ENCODE data around the gene CCDC47. TPM values are rescaled to one million over a fixed set of nuclear protein-coding genes. Genes with fewer than 3 reads are reported as not detected.

CCDC47 gene
- total RNA-seq, 4 donors from 2014 or later = 55.9 to 66.4 (median 63.7) TPM

DNA sequence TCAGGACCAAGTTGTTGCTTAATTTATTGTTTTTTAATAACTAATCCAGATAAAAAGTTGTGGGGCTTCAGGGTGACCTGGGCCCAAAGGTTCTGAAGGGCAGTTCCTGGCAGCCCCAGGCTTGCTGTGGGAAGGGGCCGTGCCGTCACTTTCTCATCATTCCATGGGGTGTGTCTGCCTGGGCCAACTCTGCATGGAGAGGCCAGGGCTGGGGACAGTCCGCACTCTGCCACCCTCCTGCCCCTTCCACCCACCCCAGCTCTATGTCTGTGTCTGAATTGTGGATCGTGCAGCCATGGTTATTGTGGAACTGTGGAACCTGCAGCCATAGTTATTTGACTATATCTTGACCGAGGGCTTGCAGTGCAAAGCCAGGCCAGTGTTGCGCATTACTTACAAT, 77.5 kb downstream of the CCDC47 start:
- intact Hi-C loops (cut with DNase I) = no loop called here

More for the DNA sequence above, 77.5 kb downstream of the CCDC47 start:
- WGBS, 2 donors = 83 to 100% methylated on average over 3 to 6 of the region's 6 CpGs
- peaks cover 21 to 51% (median 32%) of the 10 kb centered on the region in 3 donors for H3K4me1 ChIP-seq
- H3K9me3 ChIP-seq = no peaks in the 10 kb centered on the region
- no peak overlapping the region for H3K27ac ChIP-seq
- H3K4me3 ChIP-seq = no peak overlapping the region
- peaks cover 8 to 46% (median 34%) of the 10 kb centered on the region in 3 donors for H3K36me3 ChIP-seq
- DNase-seq = no peak
- TF ChIP-seq, protein P1, sequence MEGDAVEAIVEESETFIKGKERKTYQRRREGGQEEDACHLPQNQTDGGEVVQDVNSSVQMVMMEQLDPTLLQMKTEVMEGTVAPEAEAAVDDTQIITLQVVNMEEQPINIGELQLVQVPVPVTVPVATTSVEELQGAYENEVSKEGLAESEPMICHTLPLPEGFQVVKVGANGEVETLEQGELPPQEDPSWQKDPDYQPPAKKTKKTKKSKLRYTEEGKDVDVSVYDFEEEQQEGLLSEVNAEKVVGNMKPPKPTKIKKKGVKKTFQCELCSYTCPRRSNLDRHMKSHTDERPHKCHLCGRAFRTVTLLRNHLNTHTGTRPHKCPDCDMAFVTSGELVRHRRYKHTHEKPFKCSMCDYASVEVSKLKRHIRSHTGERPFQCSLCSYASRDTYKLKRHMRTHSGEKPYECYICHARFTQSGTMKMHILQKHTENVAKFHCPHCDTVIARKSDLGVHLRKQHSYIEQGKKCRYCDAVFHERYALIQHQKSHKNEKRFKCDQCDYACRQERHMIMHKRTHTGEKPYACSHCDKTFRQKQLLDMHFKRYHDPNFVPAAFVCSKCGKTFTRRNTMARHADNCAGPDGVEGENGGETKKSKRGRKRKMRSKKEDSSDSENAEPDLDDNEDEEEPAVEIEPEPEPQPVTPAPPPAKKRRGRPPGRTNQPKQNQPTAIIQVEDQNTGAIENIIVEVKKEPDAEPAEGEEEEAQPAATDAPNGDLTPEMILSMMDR (IDR thresholded peaks at IDR 0.05) = no peak
- no peak for TF ChIP-seq POLR2A (IDR thresholded peaks at IDR 0.05)
- H3K27me3 ChIP-seq = peaks cover 0 to 18% (median 0%) of the 10 kb centered on the region in 4 donors

Other genes with a start within 250 kb of the CCDC47 start
- gene DCAF7, start 223.1 kb downstream of the CCDC47 start, total RNA-seq = 10 to 100 TPM; 24.8 to 29.7 (median 25.9) TPM
- 10 to 100 TPM in 3 of 4 donors, 1 to 10 TPM in 1; 7.6 to 16.6 (median 12.7) TPM for gene TACO1, start 172.7 kb downstream of the CCDC47 start, total RNA-seq
- gene MAP3K3, start 151.2 kb downstream of the CCDC47 start, total RNA-seq = 10 to 100 TPM; 14.0 to 38.9 (median 18.4) TPM
- gene LIMD2, start 73.5 kb downstream of the CCDC47 start, total RNA-seq = 1 to 10 TPM; 1.6 to 8.5 (median 4.7) TPM
- 10 to 100 TPM in 3 of 4 donors, 1 to 10 TPM in 1; 9.2 to 25.4 (median 18.6) TPM for gene STRADA, start 31.8 kb downstream of the CCDC47 start, total RNA-seq
- 10 to 100 TPM; 27.1 to 88.5 (median 51.9) TPM for gene DDX42, start 573 bp upstream of the CCDC47 start, total RNA-seq
- 10 to 100 TPM; 55.0 to 87.9 (median 80.7) TPM for gene PSMC5, start 53.8 kb upstream of the CCDC47 start, total RNA-seq
- gene FTSJ3, start 54.1 kb upstream of the CCDC47 start, total RNA-seq = 10 to 100 TPM; 19.8 to 52.3 (median 29.0) TPM
- 100 to 1,000 TPM; 111 to 161 (median 133) TPM for gene SMARCD2, start 69.1 kb upstream of the CCDC47 start, total RNA-seq
- not detected for gene CSH2, start 100.1 kb upstream of the CCDC47 start, total RNA-seq
- gene GH2, start 108.3 kb upstream of the CCDC47 start, total RNA-seq = not detected
- not detected for gene CSH1, start 123.0 kb upstream of the CCDC47 start, total RNA-seq
- not detected for gene CSHL1, start 137.7 kb upstream of the CCDC47 start, total RNA-seq
- gene GH1, start 145.2 kb upstream of the CCDC47 start, total RNA-seq = not detected
- gene CD79B, start 158.7 kb upstream of the CCDC47 start, total RNA-seq = 1 to 10 TPM in 3 of 4 donors, not detected in 1; 1.1 to 2.0 (median 1.3) TPM
- under 1 TPM in 2 of 4 donors, not detected in 2; under 0.01 to 0.12 TPM for gene SCN4A, start 199.3 kb upstream of the CCDC47 start, total RNA-seq
- under 1 TPM in 1 of 4 donors, not detected in 3; 0.09 TPM for gene PRR29, start 224.8 kb upstream of the CCDC47 start, total RNA-seq
- 10 to 100 TPM in 2 of 4 donors, 1 to 10 TPM in 1, not detected in 1; 2.8 to 28.8 (median 11.8) TPM for gene ICAM2, start 247.0 kb upstream of the CCDC47 start, total RNA-seq